ENCODE measurements around the gene GLRX3. TPM values are rescaled to one million over a fixed set of nuclear protein-coding genes. Genes with fewer than 3 reads are reported as not detected.

The GLRX3 gene
- total RNA-seq, 4 donors from 2014 or later, result 44.9 to 61.4 (median 53.3) TPM

DNA sequence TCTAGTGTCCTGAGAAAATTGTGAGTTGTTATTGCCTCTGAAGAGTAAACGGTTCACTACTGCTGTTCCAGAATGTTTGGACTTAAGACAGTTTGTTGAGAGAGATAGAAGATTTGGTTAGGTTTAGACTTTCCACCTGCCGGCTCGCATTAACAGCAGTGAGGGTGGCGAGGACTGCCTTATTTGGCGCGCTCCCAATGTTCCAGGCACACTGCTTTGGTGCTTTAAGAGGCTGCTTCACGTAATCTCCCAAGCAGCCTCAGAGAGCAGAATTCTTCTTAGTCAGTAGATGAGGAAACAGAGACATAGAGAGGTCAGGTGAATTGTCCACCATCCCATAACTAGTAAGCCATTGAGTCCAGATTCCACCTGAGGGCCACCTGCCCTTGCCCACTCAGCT lies 41.1 kb downstream of the GLRX3 start:
- intact Hi-C loops (cut with DNase I), result no loop called here
- WGBS, result 36% methylated on average over 7 of the region's 7 CpGs
- peak overlapping the region in 1 of 4 donors; percentile 47 for H3K27ac ChIP-seq (replicated peaks in 1 of 4)
- peaks cover 21 to 72% (median 57%) of the 10 kb centered on the region in 4 donors for H3K36me3 ChIP-seq
- H3K9me3 ChIP-seq, result no peaks in the 10 kb centered on the region
- H3K4me1 ChIP-seq, result peaks cover 0 to 17% (median 11%) of the 10 kb centered on the region in 4 donors
- TF ChIP-seq POLR2AphosphoS5 (IDR thresholded peaks at IDR 0.05), result peak in 1 of 2 donors; percentile 27
- TF ChIP-seq POLR2A (IDR thresholded peaks at IDR 0.05; ENCODE audit: low read depth), result no peak
- TF ChIP-seq, protein P1, sequence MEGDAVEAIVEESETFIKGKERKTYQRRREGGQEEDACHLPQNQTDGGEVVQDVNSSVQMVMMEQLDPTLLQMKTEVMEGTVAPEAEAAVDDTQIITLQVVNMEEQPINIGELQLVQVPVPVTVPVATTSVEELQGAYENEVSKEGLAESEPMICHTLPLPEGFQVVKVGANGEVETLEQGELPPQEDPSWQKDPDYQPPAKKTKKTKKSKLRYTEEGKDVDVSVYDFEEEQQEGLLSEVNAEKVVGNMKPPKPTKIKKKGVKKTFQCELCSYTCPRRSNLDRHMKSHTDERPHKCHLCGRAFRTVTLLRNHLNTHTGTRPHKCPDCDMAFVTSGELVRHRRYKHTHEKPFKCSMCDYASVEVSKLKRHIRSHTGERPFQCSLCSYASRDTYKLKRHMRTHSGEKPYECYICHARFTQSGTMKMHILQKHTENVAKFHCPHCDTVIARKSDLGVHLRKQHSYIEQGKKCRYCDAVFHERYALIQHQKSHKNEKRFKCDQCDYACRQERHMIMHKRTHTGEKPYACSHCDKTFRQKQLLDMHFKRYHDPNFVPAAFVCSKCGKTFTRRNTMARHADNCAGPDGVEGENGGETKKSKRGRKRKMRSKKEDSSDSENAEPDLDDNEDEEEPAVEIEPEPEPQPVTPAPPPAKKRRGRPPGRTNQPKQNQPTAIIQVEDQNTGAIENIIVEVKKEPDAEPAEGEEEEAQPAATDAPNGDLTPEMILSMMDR (IDR thresholded peaks at IDR 0.05), result no peak
- TF ChIP-seq EP300 (IDR thresholded peaks at IDR 0.05), result no peak
- DNase-seq (ENCODE audit: extremely low spot score), result no peak
- no peaks in the 10 kb centered on the region for H3K27me3 ChIP-seq
- H3K4me3 ChIP-seq, result no peak overlapping the region

DNA sequence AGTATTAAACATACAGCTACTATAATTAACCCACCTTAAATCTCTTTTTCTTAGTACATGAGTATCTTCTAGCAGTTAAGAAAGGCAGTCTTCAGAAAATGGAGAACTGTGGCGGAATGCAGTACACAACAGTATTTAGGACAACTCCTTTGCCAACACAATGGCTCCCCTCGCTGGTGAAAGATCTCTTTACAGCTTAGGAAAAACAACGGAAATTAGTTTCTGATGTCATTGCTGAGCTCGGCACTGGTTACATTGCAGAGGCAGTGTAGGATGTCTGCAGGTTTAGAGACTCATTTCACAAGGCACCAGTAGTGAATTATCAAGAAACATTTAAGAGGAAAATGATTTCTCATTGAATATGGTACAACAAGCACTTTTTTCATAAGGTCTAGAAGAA lies 43.4 kb downstream of the GLRX3 start:
- Histone ChIP-seq H3K4me1 (peaks cover 0 to 11% (median 9%) of the 10 kb centered on the region in 4 donors), H3K27me3 (no peaks in the 10 kb centered on the region), H3K4me3 (no peak overlapping the region), H3K27ac (replicated peaks in 1 of 4) (no peak overlapping the region), H3K36me3 (peaks cover 38 to 73% (median 65%) of the 10 kb centered on the region in 4 donors), H3K9me3 (no peaks in the 10 kb centered on the region)
- intact Hi-C loops (cut with DNase I), result no loop called here
- TF ChIP-seq, protein P1 (IDR thresholded peaks at IDR 0.05), result peak in 1 of 3 experiments; percentile 30
- no peak for TF ChIP-seq EP300 (IDR thresholded peaks at IDR 0.05)
- WGBS, result 50% methylated on average over 4 of the region's 4 CpGs
- DNase-seq (ENCODE audit: extremely low spot score), result no peak

DNA sequence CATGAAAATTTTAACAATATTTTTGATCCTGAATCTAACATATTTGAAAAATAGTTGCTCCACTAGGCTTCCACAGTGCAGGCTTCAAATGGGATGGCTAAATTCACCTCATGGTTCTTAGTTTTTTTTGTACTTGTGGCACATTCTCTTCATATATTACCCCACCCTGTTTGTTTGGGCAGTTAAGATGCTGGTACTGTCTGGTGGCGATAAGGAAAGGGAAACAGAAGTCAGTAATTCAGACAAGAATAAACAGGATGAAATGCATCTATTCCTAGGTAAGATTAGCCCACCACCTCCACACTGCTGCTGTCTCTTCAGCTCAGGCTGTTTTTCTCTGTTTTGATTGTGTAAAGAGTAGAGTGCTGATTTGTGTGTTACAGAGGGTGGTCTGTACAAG lies 44.2 kb downstream of the GLRX3 start:
- no peak for TF ChIP-seq POLR2AphosphoS5 (IDR thresholded peaks at IDR 0.05)
- TF ChIP-seq, protein P1 (IDR thresholded peaks at IDR 0.05), result no peak
- no peak for TF ChIP-seq POLR2A (IDR thresholded peaks at IDR 0.05; ENCODE audit: low read depth)
- TF ChIP-seq EP300 (IDR thresholded peaks at IDR 0.05), result no peak
- Histone ChIP-seq H3K4me3 (no peak overlapping the region), H3K27ac (replicated peaks in 1 of 4) (no peak overlapping the region), H3K4me1 (peaks cover 0 to 11% (median 9%) of the 10 kb centered on the region in 4 donors), H3K27me3 (no peaks in the 10 kb centered on the region), H3K36me3 (peaks cover 36 to 74% (median 65%) of the 10 kb centered on the region in 4 donors), H3K9me3 (no peaks in the 10 kb centered on the region)
- DNase-seq (ENCODE audit: extremely low spot score), result no peak
- intact Hi-C loops (cut with DNase I), result no loop called here
- WGBS, result 100% methylated on average over 1 of the region's 1 CpG

DNA sequence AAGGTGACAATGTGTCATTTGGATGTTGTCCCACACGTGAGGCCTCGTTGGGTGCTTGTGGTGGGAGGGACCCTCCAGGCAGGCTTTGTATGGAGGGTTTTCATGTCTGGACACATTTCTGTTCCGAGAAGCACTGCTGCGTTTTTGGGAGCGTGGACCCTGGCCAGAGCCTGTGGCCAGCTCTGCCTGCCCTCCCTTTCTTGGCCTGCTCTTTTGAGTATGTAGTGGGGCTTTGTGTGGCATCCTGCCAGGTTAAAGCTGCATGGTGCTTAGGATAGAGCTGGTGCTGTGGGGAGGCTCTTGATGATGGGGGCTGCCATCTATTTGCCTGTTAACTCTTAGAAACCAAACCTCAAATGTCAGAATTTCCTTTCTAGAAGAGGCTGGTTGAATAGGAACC lies 45.7 kb downstream of the GLRX3 start:
- DNase-seq (ENCODE audit: extremely low spot score), result no peak
- Histone ChIP-seq H3K27me3 (no peaks in the 10 kb centered on the region), H3K27ac (replicated peaks in 1 of 4) (no peak overlapping the region), H3K9me3 (no peaks in the 10 kb centered on the region), H3K36me3 (peaks cover 43 to 77% (median 70%) of the 10 kb centered on the region in 4 donors), H3K4me3 (no peak overlapping the region), H3K4me1 (peaks cover 0 to 10% (median 8%) of the 10 kb centered on the region in 4 donors)
- 87% methylated on average over 3 of the region's 5 CpGs for WGBS
- TF ChIP-seq, protein P1 (IDR thresholded peaks at IDR 0.05), result no peak
- no peak for TF ChIP-seq POLR2A (IDR thresholded peaks at IDR 0.05; ENCODE audit: low read depth)
- no peak for TF ChIP-seq POLR2AphosphoS5 (IDR thresholded peaks at IDR 0.05)
- TF ChIP-seq EP300 (IDR thresholded peaks at IDR 0.05), result no peak
- intact Hi-C loops (cut with DNase I), result no loop called here

DNA sequence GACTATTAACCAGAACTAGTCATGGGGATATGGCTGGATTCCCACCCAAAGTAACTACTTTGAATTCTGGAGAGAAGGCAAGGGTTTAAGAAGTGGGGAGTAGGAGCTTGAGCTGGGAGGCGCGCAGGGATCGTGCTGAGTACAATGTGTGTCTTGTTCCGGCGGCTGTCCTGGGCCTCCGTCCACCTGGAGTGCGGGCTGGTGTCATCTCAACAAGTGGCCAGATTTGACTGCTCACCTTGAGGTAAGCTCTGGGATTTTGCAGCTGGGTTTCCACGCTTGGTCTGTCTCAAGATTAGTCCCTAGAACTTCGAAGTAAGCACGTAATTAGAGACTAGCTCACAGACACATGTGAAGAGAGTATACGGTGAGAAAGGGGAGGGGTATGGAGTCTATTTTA lies 49.4 kb downstream of the GLRX3 start:
- TF ChIP-seq EP300 (IDR thresholded peaks at IDR 0.05), result no peak
- no peaks in the 10 kb centered on the region for H3K9me3 ChIP-seq
- 87% methylated on average over 11 of the region's 11 CpGs for WGBS
- H3K27me3 ChIP-seq, result peaks cover 0 to 4% (median 0%) of the 10 kb centered on the region in 4 donors
- peaks cover 5 to 11% (median 10%) of the 10 kb centered on the region in 4 donors for H3K4me1 ChIP-seq
- intact Hi-C loops (cut with DNase I), result no loop called here
- no peak for DNase-seq (ENCODE audit: extremely low spot score)
- peaks cover 37 to 81% (median 70%) of the 10 kb centered on the region in 4 donors for H3K36me3 ChIP-seq
- no peak overlapping the region for H3K27ac ChIP-seq (replicated peaks in 1 of 4)
- no peak overlapping the region for H3K4me3 ChIP-seq

All from esophagus muscularis mucosa (tissue), 4 donors.